LHCN-M2 (cell line): ENCODE results near the gene PRSS12. TPM values are rescaled to one million over a fixed set of nuclear protein-coding genes. Genes with fewer than 3 reads are reported as not detected.

ENCODE experiments used
- DNase-seq: peaks from one replicate; pipeline ENCODE4 v3.0.0-alpha.2; 2012; ENCODE audit warnings: low read depth
- total RNA-seq: library from RNA; depleted of rRNA; stranded (reverse); fragments of >200 nt; gene quantifications from 2 replicates; pipeline ENCODE4 v1.2.3, GENCODE V29; 2014

PRSS12 gene
- total RNA-seq, 1 experiment from 2014 or later = 8.2 TPM

DNA sequence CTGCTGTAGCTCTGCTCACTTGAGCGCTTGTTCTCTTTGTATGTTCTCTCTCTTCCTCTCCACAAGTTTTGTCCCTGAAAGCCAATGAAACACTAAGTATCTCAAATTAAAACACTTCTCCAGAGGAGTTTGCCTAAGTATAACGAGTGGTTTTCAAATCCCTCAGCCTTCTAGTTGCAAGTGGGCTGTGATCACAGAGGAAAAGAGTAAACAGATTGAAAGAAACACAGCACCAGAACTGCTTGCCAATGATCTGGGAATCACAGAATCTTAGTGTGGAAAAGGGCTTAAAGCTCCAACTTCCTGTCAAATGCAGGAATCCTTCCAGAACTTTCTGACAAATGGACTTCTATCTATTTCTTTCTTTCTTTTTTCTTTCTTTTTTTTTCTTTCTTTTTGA is 4.8 kb upstream of the PRSS12 start:
- DNase-seq = no peak

GRCh38 chr4:118356731-118357130 is 3.9 kb upstream of the PRSS12 start:
- no peak for DNase-seq

- no peak for DNase-seq
Observed at GRCh38 chr4:118356111-118356510, 3.3 kb upstream of the PRSS12 start.

DNA sequence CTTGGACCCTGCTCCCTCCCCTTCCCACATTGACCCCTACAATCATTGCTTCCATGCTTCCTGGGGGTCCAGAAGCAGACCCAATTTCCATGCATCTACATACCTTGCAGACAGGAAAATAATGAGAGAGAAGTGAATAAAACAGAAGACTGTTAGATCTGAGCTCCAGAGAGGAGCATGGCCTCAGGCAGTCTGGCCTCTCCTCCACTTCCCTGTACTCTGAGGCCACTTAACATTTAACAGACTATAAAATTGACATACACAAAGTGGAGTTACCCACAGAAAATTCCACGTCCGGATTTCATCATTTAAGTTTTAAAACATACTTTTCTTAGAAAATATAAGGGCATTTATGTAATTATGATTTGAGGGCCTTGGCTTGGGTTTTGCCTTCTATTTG is 2.1 kb upstream of the PRSS12 start:
- no peak for DNase-seq

- no peak for DNase-seq
Observed at GRCh38 chr4:118353534-118354030, 779 bp upstream of the PRSS12 start.

GRCh38 chr4:118351851-118352827 is 664 bp downstream of the PRSS12 start:
- DNase-seq = no peak

GRCh38 chr4:118350961-118351360 is 1.8 kb downstream of the PRSS12 start:
- no peak for DNase-seq

- no peak for DNase-seq
Observed at GRCh38 chr4:118348886-118349285, 3.9 kb downstream of the PRSS12 start.

DNA sequence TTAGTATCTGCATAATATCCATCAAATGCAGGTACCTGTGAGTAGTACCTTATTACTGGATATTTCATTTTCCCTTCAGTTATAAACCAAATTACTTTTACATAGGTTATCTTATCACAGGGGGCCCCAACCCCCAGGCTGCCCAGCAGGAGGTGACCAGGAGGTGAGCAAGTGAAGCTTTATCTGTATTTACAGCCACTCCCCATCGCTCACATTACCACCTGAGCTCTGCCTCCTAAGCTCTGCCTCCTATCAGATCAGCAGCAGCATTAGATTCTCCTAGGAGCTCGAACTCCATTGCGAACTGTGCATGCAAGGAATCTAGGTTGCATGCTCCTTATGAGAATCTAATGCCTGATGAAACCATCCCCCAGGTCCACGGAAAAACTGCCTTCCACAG is 6.3 kb downstream of the PRSS12 start:
- DNase-seq = no peak

- no peak for DNase-seq
Observed at GRCh38 chr4:118345813-118346212, 7.0 kb downstream of the PRSS12 start.

DNA sequence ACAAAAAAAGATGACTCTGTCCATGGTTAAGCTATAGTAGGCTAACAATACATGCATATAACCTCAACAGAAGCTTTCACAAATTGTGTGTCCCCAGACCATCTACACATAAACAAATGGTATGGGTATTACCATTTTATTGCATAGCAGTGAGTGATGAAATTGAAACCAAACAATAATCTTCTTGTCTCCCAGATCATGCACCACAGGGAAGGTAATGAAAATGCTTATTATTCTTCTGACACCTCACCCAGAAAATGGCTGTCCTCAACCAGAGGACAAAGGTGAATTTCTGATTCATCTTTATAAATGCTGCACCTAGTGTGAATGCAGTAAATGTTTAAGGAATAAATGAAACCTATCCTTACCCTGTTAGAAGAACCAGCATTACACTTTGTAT is 8.0 kb downstream of the PRSS12 start:
- DNase-seq = no peak

- no peak for DNase-seq
Observed at GRCh38 chr4:118343501-118343900, 9.3 kb downstream of the PRSS12 start.

DNA sequence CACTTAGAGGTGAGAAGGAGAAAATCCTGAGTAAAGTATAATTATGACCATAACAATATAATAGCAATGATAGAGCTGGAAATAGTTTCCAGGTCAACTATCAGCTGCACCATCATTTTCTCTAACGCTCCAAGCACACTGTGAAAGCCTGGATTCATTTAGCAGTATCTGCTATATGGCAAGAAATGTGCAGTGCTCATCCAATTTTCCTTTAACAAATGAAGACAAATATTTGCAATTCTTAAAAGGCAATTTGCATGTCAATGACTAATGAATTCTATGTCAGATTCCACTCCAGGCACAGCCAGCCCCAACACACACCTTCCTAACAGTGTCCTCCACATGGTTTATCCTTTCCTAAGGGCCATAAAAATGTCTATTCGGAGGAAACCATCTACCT is 12.7 kb downstream of the PRSS12 start:
- no peak for DNase-seq

- peak; percentile 83 for DNase-seq
Observed at GRCh38 chr4:118338981-118339765, 13.6 kb downstream of the PRSS12 start.

DNA sequence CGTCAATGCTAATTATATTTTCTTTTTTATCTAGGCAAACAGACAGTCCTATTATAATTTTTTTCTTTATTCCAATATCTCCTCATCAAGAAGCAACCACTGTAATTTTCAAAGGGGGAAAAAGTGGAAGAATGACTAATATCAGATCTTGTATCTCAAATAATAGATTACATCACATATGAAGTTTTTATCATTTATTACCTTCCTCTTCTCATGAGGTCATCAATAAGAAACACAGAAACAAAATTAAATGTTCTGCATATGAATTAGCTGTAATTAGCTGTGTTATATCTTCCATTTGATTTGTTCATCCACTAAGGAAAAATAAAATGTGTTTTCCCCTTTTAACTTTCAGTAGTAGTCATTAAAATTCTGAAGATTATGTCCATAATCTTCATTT is 14.3 kb downstream of the PRSS12 start:
- DNase-seq = no peak

DNA sequence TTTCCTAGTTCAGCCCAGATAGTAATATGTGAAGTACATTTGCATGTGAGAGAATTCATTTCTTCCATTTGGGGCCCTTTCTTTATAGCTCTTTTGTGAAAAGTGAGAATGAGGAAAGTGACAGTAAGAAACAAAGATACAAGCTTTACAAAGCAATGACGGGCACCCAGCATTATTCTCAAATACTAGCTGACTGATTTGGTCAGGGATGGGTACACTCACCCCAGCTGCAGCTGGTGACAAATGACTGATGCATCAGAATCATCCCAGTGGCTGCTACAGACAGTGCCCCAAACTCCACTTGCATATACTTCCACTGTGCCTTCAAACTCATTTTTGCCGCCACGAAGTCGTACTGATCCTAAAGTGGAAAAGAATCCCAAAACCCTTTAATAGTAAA is 14.8 kb downstream of the PRSS12 start:
- DNase-seq = peak; percentile 76

GRCh38 chr4:118335774-118336173 is 17.0 kb downstream of the PRSS12 start:
- no peak for DNase-seq

DNA sequence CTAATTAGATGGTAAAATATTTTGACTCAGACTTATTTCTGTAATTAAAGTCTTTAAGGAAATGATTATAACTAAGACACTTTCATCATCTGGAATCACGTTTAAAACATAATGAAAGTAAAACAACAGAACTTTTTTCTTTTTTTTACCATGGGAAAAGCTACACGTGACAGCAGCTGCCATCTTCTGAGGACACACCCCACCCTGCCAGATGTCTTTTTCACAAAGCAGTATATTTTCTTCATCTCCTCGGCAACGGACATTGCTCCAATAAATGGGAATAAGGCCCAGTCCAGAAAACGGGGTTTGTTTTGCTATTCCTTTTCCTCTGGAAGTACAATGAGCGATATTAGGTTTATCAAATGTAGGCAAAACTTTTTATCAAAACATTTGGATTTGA is 17.5 kb downstream of the PRSS12 start:
- DNase-seq = peak; percentile 78

DNA sequence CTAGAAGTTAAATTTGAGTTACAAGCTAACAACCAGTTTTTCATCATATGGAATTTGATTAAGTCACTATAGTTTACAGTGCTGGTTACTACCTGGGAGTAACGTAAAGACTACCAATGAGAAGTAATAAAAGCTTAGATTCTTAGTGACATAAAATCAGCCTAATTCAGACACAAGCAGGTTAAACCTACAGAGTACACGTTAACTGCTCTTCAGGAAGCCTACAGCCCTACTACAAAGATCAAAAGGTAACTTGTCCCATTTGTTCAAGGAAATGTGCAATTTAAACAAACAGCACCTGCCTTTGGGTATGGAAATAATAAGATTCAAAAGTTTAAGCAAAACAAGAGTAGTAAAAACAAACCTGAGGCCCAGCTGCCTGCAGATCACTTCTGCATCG is 21.5 kb downstream of the PRSS12 start:
- no peak for DNase-seq

GRCh38 chr4:118329849-118330248 is 23.0 kb downstream of the PRSS12 start:
- DNase-seq = no peak

DNA sequence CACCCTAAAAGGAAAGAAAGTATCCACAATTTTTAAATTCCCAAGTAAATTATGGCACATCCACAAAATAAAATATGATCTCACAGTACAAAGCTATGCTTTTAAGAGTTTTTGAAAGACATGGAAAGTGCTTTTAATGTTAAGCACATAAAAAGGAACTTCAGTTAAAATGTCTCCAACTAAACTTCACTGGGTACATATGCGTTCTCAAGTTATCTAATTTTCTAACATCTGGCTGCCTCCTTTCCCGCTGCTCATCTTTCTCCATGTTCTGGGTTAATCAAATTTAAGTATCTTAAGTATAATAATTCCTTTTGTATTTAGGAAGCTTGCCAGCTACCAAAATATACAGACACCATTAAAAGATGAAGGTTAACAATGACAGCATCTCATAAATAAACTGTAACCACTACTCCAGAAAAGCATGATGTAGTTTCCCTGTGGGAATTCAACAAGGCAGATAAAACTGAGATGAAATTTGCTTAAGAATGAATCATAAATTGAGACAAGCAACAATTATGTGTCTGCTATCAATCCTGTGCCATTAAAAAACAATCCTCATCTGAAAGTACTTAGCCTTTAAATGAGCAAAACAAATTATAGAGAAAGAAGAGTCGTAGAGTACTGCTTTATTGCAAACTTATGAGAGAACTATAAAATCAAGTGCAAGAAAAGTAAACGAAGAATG is 25.1 kb downstream of the PRSS12 start:
- no peak for DNase-seq

DNA sequence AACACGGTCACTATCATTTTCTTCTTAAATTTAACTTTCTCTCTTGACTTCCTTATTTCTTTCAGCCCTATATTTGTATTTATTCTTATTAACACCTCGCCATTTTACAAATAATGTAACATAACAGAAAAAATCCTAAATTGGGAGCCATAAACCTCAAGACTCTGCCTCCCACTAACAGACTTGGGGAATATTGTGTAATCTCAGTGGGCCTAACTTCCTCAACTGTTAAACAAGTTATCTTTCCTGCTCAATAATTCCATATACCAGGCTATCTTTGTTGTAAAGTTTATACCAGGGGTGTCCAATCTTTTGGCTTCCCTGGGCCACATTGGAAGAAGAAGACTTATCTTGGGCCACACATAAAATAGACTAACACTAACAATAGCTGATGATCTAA is 26.2 kb downstream of the PRSS12 start:
- DNase-seq = no peak
